ENCODE data around the gene SHC4. TPM values are rescaled to one million over a fixed set of nuclear protein-coding genes. Genes with fewer than 3 reads are reported as not detected.

SHC4 gene
- total RNA-seq, 1 experiment from 2014 or later, result 0.26 TPM

GRCh38 chr15:48965972-48966371 is 2.3 kb upstream of the SHC4 start:
- no peak overlapping the region for H3K4me3 Mint-ChIP-seq (ENCODE audit: unreplicated experiment)
- intact Hi-C loops (cut with micrococcal nuclease), result loop anchor here (1.0 to 10.0 kb wide), 5 partner anchors 104 to 1086 kb away; partner anchors contain the start of gene FBN1
- no TSS peak for BruUV-seq (replicated peaks)
- ChIA-PET CTCF (interaction anchor here (0.5 to 10.9 kb wide), 21 partner anchors 8 to 456 kb away, joined by 3 to 127 read pairs (median 3); partner anchors contain the start of gene EID1), POLR2A (interaction anchor here (1.1 to 3.4 kb wide), 3 partner anchors 9 to 108 kb away, joined by 4 to 12 read pairs (median 12); partner anchors contain the start of gene EID1)
- peaks cover 5% of the 10 kb centered on the region for H3K4me1 Mint-ChIP-seq (ENCODE audit: insufficient read depth, unreplicated experiment)
- H3K9me3 Mint-ChIP-seq (ENCODE audit: unreplicated experiment), result no peaks in the 10 kb centered on the region
- H3K36me3 Mint-ChIP-seq (ENCODE audit: insufficient read depth, unreplicated experiment), result no peaks in the 10 kb centered on the region
- no peak overlapping the region for H3K27ac Mint-ChIP-seq (ENCODE audit: low read depth, unreplicated experiment)
- no peaks in the 10 kb centered on the region for H3K27me3 Mint-ChIP-seq (ENCODE audit: insufficient read depth, unreplicated experiment)
- TF ChIP-seq CTCF (IDR thresholded peaks at IDR 0.05; ENCODE audit: unreplicated experiment), result peak; percentile 34
- peak; percentile 85 for DNase-seq (ENCODE audit: unreplicated experiment)

GRCh38 chr15:48964898-48965297 is 1.2 kb upstream of the SHC4 start:
- Mint-ChIP-seq H3K9me3 (ENCODE audit: unreplicated experiment) (no peaks in the 10 kb centered on the region), H3K36me3 (ENCODE audit: insufficient read depth, unreplicated experiment) (no peaks in the 10 kb centered on the region), H3K4me1 (ENCODE audit: insufficient read depth, unreplicated experiment) (peaks cover 5% of the 10 kb centered on the region), H3K27ac (ENCODE audit: low read depth, unreplicated experiment) (no peak overlapping the region), H3K4me3 (ENCODE audit: unreplicated experiment) (peak overlapping the region; percentile 10), H3K27me3 (ENCODE audit: insufficient read depth, unreplicated experiment) (no peaks in the 10 kb centered on the region)
- TF ChIP-seq CTCF (IDR thresholded peaks at IDR 0.05; ENCODE audit: unreplicated experiment), result no peak
- intact Hi-C loops (cut with micrococcal nuclease), result loop anchor here (5.0 to 10.0 kb wide), 4 partner anchors 182 to 1087 kb away; partner anchors contain the start of gene FBN1
- DNase-seq (ENCODE audit: unreplicated experiment), result no peak
- no TSS peak for BruUV-seq (replicated peaks)
- ChIA-PET POLR2A (interaction anchor here (0.7 to 3.4 kb wide), 5 partner anchors 10 to 1083 kb away, joined by 4 to 29 read pairs (median 6); partner anchors contain the start of gene EID1), CTCF (interaction anchor here (0.5 to 10.9 kb wide), 13 partner anchors 10 to 168 kb away, joined by 3 to 127 read pairs (median 5); partner anchors contain the start of gene EID1)

- H3K27ac Mint-ChIP-seq (ENCODE audit: low read depth, unreplicated experiment), result no peak overlapping the region
- TF ChIP-seq CTCF (IDR thresholded peaks at IDR 0.05; ENCODE audit: unreplicated experiment), result no peak
- H3K36me3 Mint-ChIP-seq (ENCODE audit: insufficient read depth, unreplicated experiment), result no peaks in the 10 kb centered on the region
- no peaks in the 10 kb centered on the region for H3K9me3 Mint-ChIP-seq (ENCODE audit: unreplicated experiment)
- peaks cover 5% of the 10 kb centered on the region for H3K4me1 Mint-ChIP-seq (ENCODE audit: insufficient read depth, unreplicated experiment)
- intact Hi-C loops (cut with micrococcal nuclease), result loop anchor here (1.0 to 10.0 kb wide), 3 partner anchors 85 to 608 kb away; partner anchors contain the start of genes EID1 and FBN1
- ChIA-PET POLR2A (interaction anchor here (0.6 to 3.2 kb wide), 8 partner anchors 9 to 1352 kb away, joined by 3 to 29 read pairs (median 4); partner anchors contain the start of genes COPS2, EID1 and SECISBP2L), CTCF (interaction anchor here (0.7 to 10.9 kb wide), 10 partner anchors 12 to 604 kb away, joined by 3 to 127 read pairs (median 4); partner anchors contain the start of gene EID1)
- DNase-seq (ENCODE audit: unreplicated experiment), result peak; percentile 46
- H3K4me3 Mint-ChIP-seq (ENCODE audit: unreplicated experiment), result peak overlapping the region; percentile 76
- no peaks in the 10 kb centered on the region for H3K27me3 Mint-ChIP-seq (ENCODE audit: insufficient read depth, unreplicated experiment)
- no TSS peak for BruUV-seq (replicated peaks)
Observed at GRCh38 chr15:48962662-48963523, 826 bp downstream of the SHC4 start.

- POLR2A ChIA-PET, result no interaction called here
- TF ChIP-seq CTCF (IDR thresholded peaks at IDR 0.05; ENCODE audit: unreplicated experiment), result no peak
- intact Hi-C loops (cut with micrococcal nuclease), result no loop called here
- CTCF ChIA-PET, result interaction anchor here (0.6 to 1.0 kb wide), 3 partner anchors 11 to 278 kb away, joined by 3 to 5 read pairs (median 5); no protein-coding TSS in a partner anchor
- H3K27ac Mint-ChIP-seq (ENCODE audit: low read depth, unreplicated experiment), result no peak overlapping the region
- H3K4me3 Mint-ChIP-seq (ENCODE audit: unreplicated experiment), result no peak overlapping the region
- no TSS peak for BruUV-seq (replicated peaks)
- H3K4me1 Mint-ChIP-seq (ENCODE audit: insufficient read depth, unreplicated experiment), result no peaks in the 10 kb centered on the region
- H3K9me3 Mint-ChIP-seq (ENCODE audit: unreplicated experiment), result no peaks in the 10 kb centered on the region
- H3K27me3 Mint-ChIP-seq (ENCODE audit: insufficient read depth, unreplicated experiment), result no peaks in the 10 kb centered on the region
- H3K36me3 Mint-ChIP-seq (ENCODE audit: insufficient read depth, unreplicated experiment), result no peaks in the 10 kb centered on the region
- DNase-seq (ENCODE audit: unreplicated experiment), result no peak
Observed at GRCh38 chr15:48955967-48956366, 7.8 kb downstream of the SHC4 start.
